ENCODE data around the gene KSR2.
A peak's percentile ranks its signal among the peaks of the same experiment; 100 is the strongest.

The KSR2 gene

GRCh38 chr12:117439531-117440001 is 529.2 kb downstream of the KSR2 start:
- CTCF ChIA-PET = no interaction called here
- Histone ChIP-seq H3K9me3 (ENCODE audit: control insufficient read depth, insufficient read depth, low read depth, low read length) (no peaks in the 10 kb centered on the region), H3K4me3 (ENCODE audit: low read depth, low read length) (no peak overlapping the region), H3K27ac (ENCODE audit: extremely low read depth, low read depth, low read length) (no peak overlapping the region), H3K4me1 (ENCODE audit: control insufficient read depth, insufficient read depth, low read length) (no peaks in the 10 kb centered on the region), H3K36me3 (ENCODE audit: control insufficient read depth in 2 of 2, insufficient read depth in 1 of 2, low read length in 2 of 2) (no peaks in the 10 kb centered on the region)
- TF ChIP-seq ZNF530 (tag by site-specific recombination; IDR thresholded peaks at IDR 0.05; ENCODE audit: low read depth) = no peak
- TF ChIP-seq MZF1 (tag by site-specific recombination; IDR thresholded peaks at IDR 0.05; ENCODE audit: borderline replicate concordance) = no peak
- no peak for TF ChIP-seq ZNF510 (tag by site-specific recombination; IDR thresholded peaks at IDR 0.05; ENCODE audit: insufficient replicate concordance)
- no peak for TF ChIP-seq ZNF10 (tag by site-specific recombination; IDR thresholded peaks at IDR 0.05)
- no peak for TF ChIP-seq ZNF174 (tag by site-specific recombination; IDR thresholded peaks at IDR 0.05)
- no peak for TF ChIP-seq ZNF211 (tag by site-specific recombination; IDR thresholded peaks at IDR 0.05; ENCODE audit: low read depth)
- no peak for TF ChIP-seq BCL11A (tag by site-specific recombination; IDR thresholded peaks at IDR 0.05; ENCODE audit: low read depth)
- TF ChIP-seq SP7 (tag by site-specific recombination; IDR thresholded peaks at IDR 0.05) = no peak
- no peak for TF ChIP-seq ZNF416 (tag by site-specific recombination; IDR thresholded peaks at IDR 0.05)
- no peak for TF ChIP-seq ZNF37A (tag by site-specific recombination; IDR thresholded peaks at IDR 0.05)
- TF ChIP-seq ZFP69B (tag by site-specific recombination; IDR thresholded peaks at IDR 0.05) = no peak
- no peak for TF ChIP-seq ZNF692 (tag by site-specific recombination; IDR thresholded peaks at IDR 0.05)
- TF ChIP-seq ZNF600 (tag by site-specific recombination; IDR thresholded peaks at IDR 0.05) = no peak
- no peak for TF ChIP-seq YY1 (tag by site-specific recombination; IDR thresholded peaks at IDR 0.05)
- TF ChIP-seq SALL2 (tag by site-specific recombination; IDR thresholded peaks at IDR 0.05; ENCODE audit: borderline replicate concordance) = no peak
- TF ChIP-seq ZNF596 (tag by site-specific recombination; IDR thresholded peaks at IDR 0.05) = no peak
- no peak for TF ChIP-seq KLF8 (tag by site-specific recombination; IDR thresholded peaks at IDR 0.05)
- TF ChIP-seq ZNF785 (tag by site-specific recombination; IDR thresholded peaks at IDR 0.05) = no peak
- no peak for TF ChIP-seq ZNF391 (tag by site-specific recombination; IDR thresholded peaks at IDR 0.05; ENCODE audit: borderline replicate concordance, low read depth)
- no peak for TF ChIP-seq YY2 (tag by site-specific recombination; IDR thresholded peaks at IDR 0.05)
- POLR2A ChIA-PET = no interaction called here

- no peaks in the 10 kb centered on the region for H3K4me1 ChIP-seq (ENCODE audit: control insufficient read depth, insufficient read depth, low read length)
- H3K36me3 ChIP-seq (ENCODE audit: control insufficient read depth in 2 of 2, insufficient read depth in 1 of 2, low read length in 2 of 2) = no peaks in the 10 kb centered on the region
- CTCF ChIA-PET = no interaction called here
- no peak overlapping the region for H3K4me3 ChIP-seq (ENCODE audit: low read depth, low read length)
- no peak for TF ChIP-seq ZNF610 (tag by site-specific recombination; IDR thresholded peaks at IDR 0.05; ENCODE audit: borderline replicate concordance)
- TF ChIP-seq ZIC2 (tag by site-specific recombination; IDR thresholded peaks at IDR 0.05) = peak; percentile 8; the same call in 1 of the 2 replicates
- H3K27ac ChIP-seq (ENCODE audit: extremely low read depth, low read depth, low read length) = no peak overlapping the region
- H3K9me3 ChIP-seq (ENCODE audit: control insufficient read depth, insufficient read depth, low read depth, low read length) = no peaks in the 10 kb centered on the region
- POLR2A ChIA-PET = no interaction called here
Measured at GRCh38 chr12:117438809-117439208, 530.0 kb downstream of the KSR2 start.

- H3K4me1 ChIP-seq (ENCODE audit: control insufficient read depth, insufficient read depth, low read length) = no peaks in the 10 kb centered on the region
- H3K27ac ChIP-seq (ENCODE audit: extremely low read depth, low read depth, low read length) = no peak overlapping the region
- POLR2A ChIA-PET = no interaction called here
- H3K4me3 ChIP-seq (ENCODE audit: low read depth, low read length) = no peak overlapping the region
- no peaks in the 10 kb centered on the region for H3K9me3 ChIP-seq (ENCODE audit: control insufficient read depth, insufficient read depth, low read depth, low read length)
- no peaks in the 10 kb centered on the region for H3K36me3 ChIP-seq (ENCODE audit: control insufficient read depth in 2 of 2, insufficient read depth in 1 of 2, low read length in 2 of 2)
- CTCF ChIA-PET = interaction anchor here (1.3 kb wide), 1 partner anchor 400 kb away, joined by 4 read pairs; no protein-coding TSS in a partner anchor
- TF ChIP-seq GFI1B (tag by site-specific recombination; IDR thresholded peaks at IDR 0.05) (no peak), ZNF2 (tag by site-specific recombination; IDR thresholded peaks at IDR 0.05) (no peak), ZSCAN23 (tag by site-specific recombination; IDR thresholded peaks at IDR 0.05) (no peak), ZFP3 (tag by site-specific recombination; IDR thresholded peaks at IDR 0.05; ENCODE audit: low read depth) (no peak), ZNF544 (tag by site-specific recombination; IDR thresholded peaks at IDR 0.05) (no peak), ZNF132 (tag by site-specific recombination; IDR thresholded peaks at IDR 0.05; ENCODE audit: borderline replicate concordance) (no peak), ZFHX2 (tag by site-specific recombination; conservative IDR thresholded peaks at IDR 0.05) (no peak), ZNF768 (tag by site-specific recombination; IDR thresholded peaks at IDR 0.05) (no peak), KLF17 (tag by site-specific recombination; IDR thresholded peaks at IDR 0.05) (no peak)
Measured at GRCh38 chr12:117437516-117438255, 531.1 kb downstream of the KSR2 start.

All from HEK293 (cell line).